ENCODE data around the gene LBH.

Gene LBH

GRCh38 chr2:30249354-30249753 lies 18.0 kb downstream of the LBH start:
- H3K4me3 Mint-ChIP-seq, result no peak overlapping the region
- no peak for DNase-seq
- H3K9me3 Mint-ChIP-seq, result peaks cover 9% of the 10 kb centered on the region
- peaks cover 2% of the 10 kb centered on the region for H3K27me3 Mint-ChIP-seq (ENCODE audit: low read depth, poor library complexity)
- peaks cover 25% of the 10 kb centered on the region for H3K4me1 Mint-ChIP-seq
- peaks cover 35% of the 10 kb centered on the region for H3K36me3 Mint-ChIP-seq (ENCODE audit: low read depth)
- peak overlapping the region; percentile 77 for H3K27ac Mint-ChIP-seq
- TF ChIP-seq CTCF (IDR thresholded peaks at IDR 0.05), result no peak

GRCh38 chr2:30250421-30250820 lies 19.1 kb downstream of the LBH start:
- H3K4me3 Mint-ChIP-seq, result no peak overlapping the region
- peaks cover 35% of the 10 kb centered on the region for H3K36me3 Mint-ChIP-seq (ENCODE audit: low read depth)
- no peak for DNase-seq
- peak overlapping the region; percentile 60 for H3K27ac Mint-ChIP-seq
- H3K4me1 Mint-ChIP-seq, result peaks cover 27% of the 10 kb centered on the region
- peaks cover 2% of the 10 kb centered on the region for H3K27me3 Mint-ChIP-seq (ENCODE audit: low read depth, poor library complexity)
- TF ChIP-seq CTCF (IDR thresholded peaks at IDR 0.05), result no peak
- peaks cover 9% of the 10 kb centered on the region for H3K9me3 Mint-ChIP-seq

- no peak for DNase-seq
- Mint-ChIP-seq H3K36me3 (ENCODE audit: low read depth) (peaks cover 23% of the 10 kb centered on the region), H3K4me3 (no peak overlapping the region), H3K9me3 (no peaks in the 10 kb centered on the region), H3K27me3 (ENCODE audit: low read depth, poor library complexity) (peaks cover 2% of the 10 kb centered on the region), H3K4me1 (peaks cover 40% of the 10 kb centered on the region), H3K27ac (peak overlapping the region; percentile 32)
- TF ChIP-seq CTCF (IDR thresholded peaks at IDR 0.05), result no peak
Measured at GRCh38 chr2:30252723-30253701, 21.7 kb downstream of the LBH start.

GRCh38 chr2:30253873-30254684 lies 22.7 kb downstream of the LBH start:
- Mint-ChIP-seq H3K4me1 (peaks cover 47% of the 10 kb centered on the region), H3K9me3 (no peaks in the 10 kb centered on the region), H3K36me3 (ENCODE audit: low read depth) (peaks cover 30% of the 10 kb centered on the region), H3K27me3 (ENCODE audit: low read depth, poor library complexity) (peaks cover 2% of the 10 kb centered on the region), H3K27ac (no peak overlapping the region), H3K4me3 (no peak overlapping the region)
- TF ChIP-seq CTCF (IDR thresholded peaks at IDR 0.05), result no peak
- DNase-seq, result no peak

- H3K27ac Mint-ChIP-seq, result no peak overlapping the region
- H3K4me1 Mint-ChIP-seq, result peaks cover 43% of the 10 kb centered on the region
- TF ChIP-seq CTCF (IDR thresholded peaks at IDR 0.05), result no peak
- no peaks in the 10 kb centered on the region for H3K27me3 Mint-ChIP-seq (ENCODE audit: low read depth, poor library complexity)
- no peaks in the 10 kb centered on the region for H3K9me3 Mint-ChIP-seq
- DNase-seq, result no peak
- H3K36me3 Mint-ChIP-seq (ENCODE audit: low read depth), result peaks cover 36% of the 10 kb centered on the region
- H3K4me3 Mint-ChIP-seq, result no peak overlapping the region
Measured at GRCh38 chr2:30254685-30255001, 23.3 kb downstream of the LBH start.

Measured in nephron progenitor cell (in vitro differentiated cells).